Measurements from ENCODE around the gene CSRNP3. TPM values are rescaled to one million over a fixed set of nuclear protein-coding genes. Genes with fewer than 3 reads are reported as not detected.
A peak's percentile ranks its signal among the peaks of the same experiment; 100 is the strongest.

CSRNP3 gene
- polyA plus RNA-seq, 4 donors: 9.4 to 15.4 (median 12.2) TPM

DNA sequence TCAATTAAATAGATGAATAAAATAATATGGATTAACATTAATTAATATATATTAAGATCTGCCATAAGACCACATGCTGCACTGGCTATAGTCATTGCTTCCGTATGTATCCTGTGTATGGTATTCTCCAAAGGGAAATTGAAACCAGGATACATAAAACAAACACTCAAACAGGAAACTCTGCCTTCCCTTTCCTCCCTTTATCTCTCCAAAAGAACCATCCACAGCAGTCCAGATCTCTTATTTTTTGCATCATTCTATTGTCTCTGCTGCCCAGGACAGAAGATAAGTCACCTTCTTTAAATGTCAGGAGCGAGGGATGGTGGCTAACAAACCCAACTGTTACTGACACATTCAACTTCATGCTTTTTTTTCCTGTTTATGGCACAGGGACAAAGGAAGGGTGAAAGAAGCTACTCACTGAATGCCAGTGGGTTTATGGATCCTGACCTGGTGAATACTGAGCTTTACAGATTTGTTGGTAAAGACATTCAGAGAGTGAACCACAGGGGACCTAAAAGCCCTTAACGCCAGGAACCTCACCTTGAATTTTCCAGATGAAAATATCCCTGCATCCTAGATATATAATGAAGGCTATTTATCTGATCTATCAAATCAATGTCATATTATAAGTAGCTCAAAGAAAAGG, 67.5 kb downstream of the CSRNP3 start:
- no peak for DNase-seq (ENCODE audit: low read depth in 4 of 4, low spot score in 3 of 4)

GRCh38 chr2:165539985-165540384, 70.5 kb downstream of the CSRNP3 start:
- DNase-seq (ENCODE audit: low read depth in 4 of 4, low spot score in 3 of 4): no peak

GRCh38 chr2:165544897-165545296, 75.4 kb downstream of the CSRNP3 start:
- DNase-seq (ENCODE audit: low read depth in 4 of 4, low spot score in 3 of 4): no peak

- DNase-seq (ENCODE audit: low read depth in 4 of 4, low spot score in 3 of 4): no peak
Observed at GRCh38 chr2:165547900-165548299, 78.4 kb downstream of the CSRNP3 start.

- no peak for DNase-seq (ENCODE audit: low read depth in 4 of 4, low spot score in 3 of 4)
Observed at GRCh38 chr2:165549619-165550018, 80.1 kb downstream of the CSRNP3 start.

DNA sequence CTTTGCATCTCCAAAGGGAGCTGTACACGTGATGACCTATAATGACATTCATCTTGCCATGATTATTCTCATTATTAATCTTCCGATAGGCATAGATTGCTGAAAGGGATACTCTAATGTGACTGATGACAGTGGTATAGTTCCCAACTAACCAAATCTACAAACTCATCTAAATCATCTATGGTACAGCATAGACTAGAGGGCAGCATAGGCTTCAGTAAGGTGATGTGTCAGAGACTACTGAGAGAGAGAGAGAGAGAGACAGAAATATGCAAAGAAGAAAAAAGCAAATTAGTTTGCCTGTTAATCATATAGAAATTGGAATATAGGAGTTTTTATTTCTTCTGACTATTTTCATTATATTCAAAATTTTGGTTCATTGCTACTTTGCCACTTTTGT, 89.3 kb downstream of the CSRNP3 start:
- no peak for DNase-seq (ENCODE audit: low read depth in 4 of 4, low spot score in 3 of 4)

- no peak for DNase-seq (ENCODE audit: low read depth in 4 of 4, low spot score in 3 of 4)
Observed at GRCh38 chr2:165560377-165560988, 91.0 kb downstream of the CSRNP3 start.

DNA sequence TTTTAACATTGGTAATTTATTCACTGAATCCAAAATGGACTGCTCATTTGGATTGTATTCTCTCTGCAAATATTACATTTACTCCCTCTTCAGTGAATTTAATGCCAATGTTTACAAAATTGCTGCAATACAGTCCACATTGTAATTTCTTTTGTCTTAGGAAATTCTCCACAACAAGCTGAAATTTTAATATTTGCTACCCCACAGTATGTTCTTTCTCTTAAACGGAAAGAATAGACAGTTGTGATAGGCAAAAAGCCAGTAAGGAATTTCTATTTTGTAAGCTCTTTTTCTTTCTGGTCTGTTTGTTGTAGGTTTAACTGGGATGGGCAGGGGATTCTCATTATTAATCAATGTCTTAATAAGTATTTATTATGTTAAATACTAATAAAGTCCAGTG, 92.0 kb downstream of the CSRNP3 start:
- no peak for DNase-seq (ENCODE audit: low read depth in 4 of 4, low spot score in 3 of 4)

DNA sequence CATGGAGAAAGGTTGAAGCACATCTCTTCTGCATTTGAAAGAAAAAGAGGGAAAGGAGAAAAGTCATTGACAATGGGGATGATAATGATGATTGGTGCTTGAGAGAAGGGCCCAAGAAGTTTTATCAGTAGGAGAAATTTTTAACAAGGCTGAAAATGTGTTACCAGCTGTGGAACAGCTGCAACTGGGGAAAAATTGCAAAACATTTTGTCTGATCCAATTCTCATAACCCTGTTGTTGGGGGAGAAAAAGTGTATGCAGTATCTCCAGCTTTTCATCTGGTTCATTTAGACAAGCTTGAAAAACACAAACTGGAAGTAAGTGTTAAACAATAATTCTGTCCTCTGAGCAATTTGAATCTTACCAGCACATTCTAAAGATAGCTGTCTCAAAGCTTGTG, 92.7 kb downstream of the CSRNP3 start:
- DNase-seq (ENCODE audit: low read depth in 4 of 4, low spot score in 3 of 4): no peak

DNA sequence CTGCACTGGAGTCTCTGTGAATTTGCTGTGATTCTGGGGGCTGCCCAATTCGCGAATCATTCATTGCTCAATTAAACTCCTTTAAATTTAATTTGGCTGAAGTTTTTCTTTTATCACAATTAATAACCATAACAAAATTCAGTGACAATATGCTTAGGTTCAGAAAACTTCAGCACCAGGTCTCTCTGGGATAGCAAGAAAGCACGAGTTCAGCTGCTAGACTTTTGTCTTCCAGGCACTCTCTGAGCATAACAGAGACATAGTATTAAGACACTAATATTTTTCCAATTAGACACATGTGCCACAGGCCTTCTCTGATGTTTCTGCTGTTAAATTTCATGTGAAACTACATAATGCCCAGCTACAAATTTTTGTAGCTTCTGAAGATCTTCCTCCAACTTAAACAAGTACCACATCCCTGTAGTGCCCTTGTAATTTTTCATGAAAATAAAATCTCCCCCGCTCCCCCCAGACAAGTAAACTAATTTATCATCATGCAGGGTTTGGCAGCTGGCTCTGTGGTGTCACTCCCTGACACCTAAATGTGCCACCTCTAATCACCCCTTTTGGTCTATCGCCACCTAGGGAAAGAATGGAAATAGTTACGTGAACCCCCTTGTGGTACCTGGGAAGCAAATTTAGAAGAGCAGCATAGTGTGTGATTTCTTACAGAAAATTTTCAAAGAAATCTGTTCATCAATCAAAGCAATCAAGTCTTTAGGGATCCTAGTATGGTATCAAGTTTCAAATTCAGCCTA, 94.1 kb downstream of the CSRNP3 start:
- DNase-seq (ENCODE audit: low read depth in 4 of 4, low spot score in 3 of 4): no peak

- DNase-seq (ENCODE audit: low read depth in 4 of 4, low spot score in 3 of 4): no peak
Observed at GRCh38 chr2:165566008-165566407, 96.5 kb downstream of the CSRNP3 start.

DNA sequence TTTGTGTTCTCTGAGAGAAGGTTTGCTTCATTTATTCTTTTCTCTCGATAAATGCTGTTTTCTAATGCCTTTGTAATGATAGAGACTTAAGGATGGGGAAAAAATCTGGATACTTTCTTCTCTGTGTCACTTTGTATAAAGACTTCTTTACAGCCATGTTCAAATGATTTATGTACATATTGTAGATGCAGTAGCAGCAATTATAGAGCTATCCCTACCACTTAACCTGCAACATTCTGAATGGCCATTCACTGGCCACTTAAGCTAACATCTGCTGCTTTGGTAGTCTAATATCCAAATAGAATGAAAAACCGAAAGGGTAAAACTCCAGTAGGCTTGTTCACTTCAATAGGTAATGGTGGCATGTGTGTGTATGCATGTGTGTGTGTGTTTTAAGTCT, 97.8 kb downstream of the CSRNP3 start:
- DNase-seq (ENCODE audit: low read depth in 4 of 4, low spot score in 3 of 4): no peak

DNA sequence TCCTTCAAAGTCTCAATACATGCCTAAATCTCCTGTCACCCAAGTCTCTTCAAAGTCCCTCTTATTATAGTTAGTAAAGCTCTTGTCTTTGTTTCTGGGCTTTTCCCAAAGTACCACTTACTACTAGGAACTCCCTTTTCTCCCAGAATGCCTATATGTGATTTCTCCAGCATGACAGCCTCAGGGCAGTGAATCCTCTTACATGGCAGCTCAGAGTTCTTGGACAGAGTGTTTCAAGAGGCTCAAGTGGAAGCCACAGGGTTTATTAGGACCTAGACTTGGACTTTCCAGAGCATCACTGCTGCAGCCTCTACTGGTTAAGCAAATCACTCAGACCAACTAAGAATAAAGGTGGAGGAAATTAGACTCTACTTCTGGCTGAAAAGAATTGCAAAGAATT, 98.9 kb downstream of the CSRNP3 start:
- no peak for DNase-seq (ENCODE audit: low read depth in 4 of 4, low spot score in 3 of 4)

- DNase-seq (ENCODE audit: low read depth in 4 of 4, low spot score in 3 of 4): no peak
Observed at GRCh38 chr2:165571477-165571876, 102.0 kb downstream of the CSRNP3 start.

DNA sequence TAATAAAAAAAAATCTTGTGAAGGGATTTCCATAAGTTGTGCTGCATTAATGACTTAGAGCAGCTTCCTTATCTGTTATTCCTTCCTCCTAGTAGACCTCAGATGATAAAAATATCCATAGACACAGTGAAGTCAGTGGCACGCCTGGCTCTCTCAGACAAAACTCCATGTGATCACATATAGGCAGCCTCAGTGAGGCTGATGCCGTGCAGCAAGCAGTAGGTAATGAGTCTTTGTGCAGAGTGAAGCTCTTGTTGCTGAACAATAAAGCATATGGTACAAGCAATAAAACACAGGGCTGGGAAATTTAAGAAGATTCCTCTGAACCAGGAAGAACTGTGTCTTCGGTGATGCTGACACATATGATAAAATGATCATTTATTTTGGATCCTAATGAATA, 102.7 kb downstream of the CSRNP3 start:
- DNase-seq (ENCODE audit: low read depth in 4 of 4, low spot score in 3 of 4): no peak

DNA sequence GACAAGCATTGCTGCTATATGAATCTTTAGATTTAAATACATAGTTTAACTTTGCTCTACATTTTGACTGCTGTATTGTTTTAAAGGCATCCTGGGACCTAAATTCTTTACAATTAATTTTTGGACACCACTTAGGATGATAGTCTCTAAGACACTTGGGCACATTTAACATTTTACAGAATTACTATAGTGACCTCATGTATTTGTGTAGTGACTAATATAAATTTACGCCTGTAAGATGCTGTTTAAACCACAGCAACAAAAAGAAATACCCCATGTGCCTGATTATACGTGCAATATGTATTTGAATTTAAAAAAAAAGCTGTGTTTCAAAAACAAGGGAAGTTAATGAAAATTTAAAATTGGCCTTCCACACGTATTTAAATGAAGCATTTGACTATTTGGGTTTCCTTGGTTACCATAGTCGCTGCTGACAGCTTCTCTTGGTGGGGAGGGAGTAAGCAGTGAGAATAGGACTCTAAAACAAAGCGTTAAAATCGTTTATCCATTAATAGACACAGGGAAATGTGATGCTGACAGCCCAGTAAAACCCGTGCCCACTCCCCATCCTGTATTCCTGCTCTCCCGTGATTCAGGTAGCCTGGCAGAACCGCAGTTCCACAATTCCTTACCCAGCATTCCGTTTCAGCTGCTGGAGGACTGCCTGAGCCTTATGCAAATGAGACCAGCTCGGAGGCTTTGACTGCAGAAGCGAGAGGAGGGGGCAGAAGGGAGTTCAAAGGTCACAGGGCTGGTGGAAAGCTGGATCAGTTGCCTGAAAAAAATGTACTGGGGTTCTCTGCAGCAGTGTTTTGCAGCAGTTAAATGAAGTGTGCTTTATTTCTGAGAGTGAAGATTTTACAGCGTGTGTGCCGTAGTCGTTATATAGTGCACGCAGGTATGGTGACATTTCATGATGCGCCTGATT, 104.3 kb downstream of the CSRNP3 start:
- peak; percentile 67 to 75 (median 70) for DNase-seq (ENCODE audit: low read depth in 4 of 4, low spot score in 3 of 4)

GRCh38 chr2:165575044-165575615, 105.6 kb downstream of the CSRNP3 start:
- DNase-seq (ENCODE audit: low read depth in 4 of 4, low spot score in 3 of 4): no peak

GRCh38 chr2:165576409-165577154, 107.1 kb downstream of the CSRNP3 start:
- no peak for DNase-seq (ENCODE audit: low read depth in 4 of 4, low spot score in 3 of 4)

GRCh38 chr2:165582409-165582808, 112.9 kb downstream of the CSRNP3 start:
- no peak for DNase-seq (ENCODE audit: low read depth in 4 of 4, low spot score in 3 of 4)
